Hepatocyte (in vitro differentiated cells): ENCODE data around the gene FRMPD4.

Experiments
- EZH2 ChIP-seq: fragments of 200-600 bp; sonication (generic); IDR thresholded peaks from 2 replicates; pipeline ENCODE4 v1.6.1; 2016; ENCODE audit warnings: antibody characterized with exemption, mild to moderate bottlenecking, borderline replicate concordance
- EZH2phosphoT487 ChIP-seq: fragments of 200-600 bp; sonication (generic); IDR thresholded peaks from one replicate; pipeline ENCODE4 v1.6.1; 2018; ENCODE audit warnings: antibody characterized with exemption, mild to moderate bottlenecking, low read depth, moderate library complexity; ENCODE audit not compliant: unreplicated experiment, severe bottlenecking
- TF ChIP-seq, protein P1 (sequence below): fragments of 200-600 bp; sonication (generic); IDR thresholded peaks from 2 replicates; pipeline ENCODE4 v1.5.1; 2016; ENCODE audit warnings: antibody characterized with exemption, mild to moderate bottlenecking; ENCODE audit not compliant: poor library complexity

DNA sequence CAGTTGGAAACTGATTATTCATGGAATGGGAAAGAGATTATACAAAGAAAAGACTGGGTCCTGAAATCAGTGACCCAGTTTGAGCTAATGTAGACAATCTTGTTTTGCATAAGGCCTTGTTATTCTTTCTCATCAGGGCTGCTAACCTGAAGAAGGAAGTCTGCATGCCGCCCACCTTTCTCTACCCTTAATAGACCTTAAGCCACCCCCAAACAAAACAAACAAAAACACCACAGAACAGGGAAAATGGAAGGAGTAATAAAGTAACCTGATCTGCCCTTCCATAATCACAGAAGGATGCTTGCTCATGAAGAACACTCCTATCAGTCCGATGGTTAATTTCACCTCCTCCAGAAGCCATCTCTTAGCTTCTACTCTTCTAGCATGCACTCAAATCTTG is 288.1 kb downstream of the FRMPD4 start:
- TF ChIP-seq, protein P1, sequence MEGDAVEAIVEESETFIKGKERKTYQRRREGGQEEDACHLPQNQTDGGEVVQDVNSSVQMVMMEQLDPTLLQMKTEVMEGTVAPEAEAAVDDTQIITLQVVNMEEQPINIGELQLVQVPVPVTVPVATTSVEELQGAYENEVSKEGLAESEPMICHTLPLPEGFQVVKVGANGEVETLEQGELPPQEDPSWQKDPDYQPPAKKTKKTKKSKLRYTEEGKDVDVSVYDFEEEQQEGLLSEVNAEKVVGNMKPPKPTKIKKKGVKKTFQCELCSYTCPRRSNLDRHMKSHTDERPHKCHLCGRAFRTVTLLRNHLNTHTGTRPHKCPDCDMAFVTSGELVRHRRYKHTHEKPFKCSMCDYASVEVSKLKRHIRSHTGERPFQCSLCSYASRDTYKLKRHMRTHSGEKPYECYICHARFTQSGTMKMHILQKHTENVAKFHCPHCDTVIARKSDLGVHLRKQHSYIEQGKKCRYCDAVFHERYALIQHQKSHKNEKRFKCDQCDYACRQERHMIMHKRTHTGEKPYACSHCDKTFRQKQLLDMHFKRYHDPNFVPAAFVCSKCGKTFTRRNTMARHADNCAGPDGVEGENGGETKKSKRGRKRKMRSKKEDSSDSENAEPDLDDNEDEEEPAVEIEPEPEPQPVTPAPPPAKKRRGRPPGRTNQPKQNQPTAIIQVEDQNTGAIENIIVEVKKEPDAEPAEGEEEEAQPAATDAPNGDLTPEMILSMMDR = no peak
- TF ChIP-seq EZH2 = no peak
- TF ChIP-seq EZH2phosphoT487 = no peak
